HG02870 (cell line): Measurements from ENCODE around the gene LTA4H.
"Not testable (repeated sequence)": the region's sequence is repeated elsewhere in the genome, so short reads cannot be mapped to it uniquely, and the experiment has no call there.

ENCODE experiments used
- ATAC-seq: cut with Tn5 transposase; IDR thresholded peaks from one replicate; pipeline ENCODE4 v1.9.1; 2021; ENCODE audit warnings: mild to moderate bottlenecking, moderate library complexity; ENCODE audit not compliant: unreplicated experiment

The LTA4H gene

DNA sequence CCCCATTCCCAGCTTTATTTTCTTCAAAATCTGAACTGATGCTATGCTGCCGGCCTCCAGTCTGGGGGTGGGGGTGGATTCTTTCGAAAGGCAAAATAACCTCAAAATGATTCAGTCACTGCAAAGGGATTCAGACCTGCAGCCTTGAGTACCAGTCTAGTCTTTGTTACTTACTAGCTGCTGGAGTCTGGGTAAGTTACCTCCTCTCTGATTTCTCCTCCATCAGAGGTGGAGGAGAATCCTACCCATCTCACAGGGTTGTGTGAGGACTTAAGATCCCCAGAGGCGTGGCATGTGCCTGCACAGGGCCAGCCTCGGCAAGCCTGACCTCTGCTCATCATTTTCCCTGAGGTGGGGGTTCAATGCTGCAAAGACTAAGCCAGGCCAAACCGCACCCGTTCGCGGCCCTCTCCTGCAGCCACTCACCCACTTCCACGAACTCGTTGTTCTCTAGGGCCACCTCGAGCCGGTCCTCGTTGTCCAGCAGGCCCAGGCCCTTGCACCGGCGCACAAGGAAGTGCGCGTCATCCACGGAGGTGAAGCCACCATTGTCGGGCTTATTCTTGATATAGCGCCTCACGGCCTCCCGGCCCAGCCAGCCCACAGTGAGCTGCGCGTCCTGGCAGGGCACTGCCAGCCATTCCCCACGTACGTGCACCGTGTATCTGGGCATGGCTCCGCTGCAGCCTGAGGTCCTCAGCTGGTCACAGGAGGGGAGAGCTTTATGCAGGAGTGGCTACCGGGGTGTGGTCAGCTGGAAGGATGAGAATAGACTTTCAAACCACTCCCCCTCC, 40.0 kb downstream of the LTA4H start:
- ATAC-seq: no peak

DNA sequence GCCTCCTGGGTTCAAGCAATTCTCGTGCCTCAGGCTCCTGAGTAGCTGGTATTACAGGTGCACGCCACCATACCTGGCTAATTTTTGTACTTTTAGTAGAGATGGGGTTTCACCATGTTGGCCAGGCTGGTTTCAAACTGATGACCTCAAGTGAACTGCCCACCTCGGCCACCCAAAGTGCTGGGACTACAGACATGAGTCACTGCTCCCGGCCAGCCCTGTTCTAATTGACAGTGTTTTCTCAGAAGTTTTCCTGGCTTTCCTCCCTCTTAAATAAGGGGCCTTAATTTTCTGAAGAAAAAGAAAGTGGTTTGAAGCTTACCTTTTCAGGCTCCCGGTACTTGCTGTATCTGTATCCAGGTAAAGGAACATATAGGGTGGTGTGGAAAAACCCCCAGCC, 40.9 kb downstream of the LTA4H start:
- ATAC-seq: no peak

GRCh38 chr12:95993907-95994306, 41.5 kb downstream of the LTA4H start:
- ATAC-seq: no peak

- ATAC-seq: no peak
Observed at GRCh38 chr12:95990136-95990535, 45.3 kb downstream of the LTA4H start.

- no peak for ATAC-seq
Observed at GRCh38 chr12:95989504-95990123, 45.8 kb downstream of the LTA4H start.

- ATAC-seq: no peak
Observed at GRCh38 chr12:95988506-95989275, 46.7 kb downstream of the LTA4H start.

- ATAC-seq: no peak
Observed at GRCh38 chr12:95986635-95987570, 48.5 kb downstream of the LTA4H start.

DNA sequence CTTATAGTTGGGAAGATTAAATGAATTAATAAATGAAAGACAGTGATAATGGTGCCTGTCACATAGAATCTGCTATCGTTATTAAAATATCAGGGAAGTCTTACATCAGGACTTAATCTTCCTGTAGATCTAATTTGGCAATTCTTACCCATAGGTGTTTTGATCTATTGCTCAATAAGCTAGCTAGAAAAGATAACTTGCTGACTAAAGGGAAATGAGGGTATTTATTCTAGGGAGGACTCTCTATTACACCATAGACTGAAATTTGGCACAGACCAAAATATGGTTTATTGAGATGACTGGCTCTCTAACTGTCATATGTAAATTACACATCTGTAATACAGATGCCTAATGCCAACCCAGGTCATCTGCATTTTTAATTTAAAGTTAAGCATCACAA, 50.7 kb downstream of the LTA4H start:
- no peak for ATAC-seq

DNA sequence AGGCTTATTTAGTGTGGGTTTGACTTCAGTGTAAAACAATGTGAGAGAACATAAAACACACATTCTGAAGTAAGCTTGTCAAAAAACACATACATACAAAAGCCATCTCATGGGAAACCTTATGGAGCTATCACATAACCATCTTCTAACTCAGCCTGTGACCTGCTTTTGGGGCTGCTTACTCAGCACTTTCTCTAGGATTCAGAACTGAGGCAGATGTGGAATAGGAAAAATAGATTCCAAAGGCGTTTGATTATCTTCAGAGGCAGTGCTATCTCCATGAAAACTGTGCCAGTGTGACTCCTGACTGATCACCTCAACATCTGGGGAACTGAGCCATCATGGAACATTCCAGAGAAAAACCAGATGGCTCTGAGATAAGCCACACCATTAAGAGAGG, 52.8 kb downstream of the LTA4H start:
- ATAC-seq: no peak

- no peak for ATAC-seq
Observed at GRCh38 chr12:95980437-95980836, 55.0 kb downstream of the LTA4H start.

DNA sequence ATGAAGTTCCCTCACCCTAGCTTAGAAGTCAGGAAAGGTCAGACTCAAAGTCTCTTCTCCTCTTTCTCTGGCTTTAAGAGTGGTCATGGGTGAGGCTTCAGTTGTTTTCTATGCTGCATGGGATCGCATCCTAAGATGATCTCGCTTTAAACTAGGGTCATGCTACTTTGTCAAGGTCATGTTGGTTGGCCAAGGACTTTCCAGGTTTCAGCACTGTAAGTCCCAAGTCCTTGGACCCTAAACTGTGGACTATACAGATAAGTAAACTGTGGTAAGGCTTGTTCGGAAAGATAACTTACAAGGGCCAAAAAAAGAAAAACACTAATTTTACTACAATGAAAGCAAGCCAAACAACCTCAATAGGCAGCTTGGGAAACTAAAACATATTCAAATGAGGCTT, 56.6 kb downstream of the LTA4H start:
- no peak for ATAC-seq

DNA sequence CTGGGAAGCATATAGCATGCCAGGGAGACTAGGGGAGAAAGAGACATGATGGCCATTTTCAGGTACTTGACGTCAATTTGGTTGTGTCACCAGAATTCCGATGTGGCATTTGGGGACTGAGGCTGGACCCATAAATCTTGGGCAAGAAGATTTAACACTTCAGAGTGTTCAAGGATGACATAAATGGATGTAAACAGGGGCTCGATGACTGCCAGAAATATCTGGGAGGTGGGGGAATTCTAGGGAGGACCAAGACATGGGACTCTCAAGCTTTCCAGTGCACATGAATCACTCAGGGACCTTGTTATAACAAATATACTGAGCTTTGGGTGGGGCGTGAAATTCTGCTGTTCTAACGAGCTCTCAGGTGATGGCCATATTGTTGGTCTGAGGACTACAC, 57.0 kb downstream of the LTA4H start:
- no peak for ATAC-seq

GRCh38 chr12:95977764-95978305, 57.6 kb downstream of the LTA4H start:
- ATAC-seq: no peak

GRCh38 chr12:95976416-95976832, 59.0 kb downstream of the LTA4H start:
- no peak for ATAC-seq

GRCh38 chr12:95975491-95975890, 59.9 kb downstream of the LTA4H start:
- ATAC-seq: no peak

- no peak for ATAC-seq
Observed at GRCh38 chr12:95974358-95974757, 61.0 kb downstream of the LTA4H start.

GRCh38 chr12:95972832-95973456, 62.4 kb downstream of the LTA4H start:
- ATAC-seq: no peak

GRCh38 chr12:95970905-95971304, 64.5 kb downstream of the LTA4H start:
- no peak for ATAC-seq

- ATAC-seq: not testable (repeated sequence)
Observed at GRCh38 chr12:95969116-95969515, 66.3 kb downstream of the LTA4H start.

- ATAC-seq: no peak
Observed at GRCh38 chr12:95967301-95967700, 68.1 kb downstream of the LTA4H start.
